Measurements from ENCODE around the gene BID.

GRCh38 chr22:17797721-17798559 lies 23.7 kb upstream of the BID start:
- TF ChIP-seq, protein P1, sequence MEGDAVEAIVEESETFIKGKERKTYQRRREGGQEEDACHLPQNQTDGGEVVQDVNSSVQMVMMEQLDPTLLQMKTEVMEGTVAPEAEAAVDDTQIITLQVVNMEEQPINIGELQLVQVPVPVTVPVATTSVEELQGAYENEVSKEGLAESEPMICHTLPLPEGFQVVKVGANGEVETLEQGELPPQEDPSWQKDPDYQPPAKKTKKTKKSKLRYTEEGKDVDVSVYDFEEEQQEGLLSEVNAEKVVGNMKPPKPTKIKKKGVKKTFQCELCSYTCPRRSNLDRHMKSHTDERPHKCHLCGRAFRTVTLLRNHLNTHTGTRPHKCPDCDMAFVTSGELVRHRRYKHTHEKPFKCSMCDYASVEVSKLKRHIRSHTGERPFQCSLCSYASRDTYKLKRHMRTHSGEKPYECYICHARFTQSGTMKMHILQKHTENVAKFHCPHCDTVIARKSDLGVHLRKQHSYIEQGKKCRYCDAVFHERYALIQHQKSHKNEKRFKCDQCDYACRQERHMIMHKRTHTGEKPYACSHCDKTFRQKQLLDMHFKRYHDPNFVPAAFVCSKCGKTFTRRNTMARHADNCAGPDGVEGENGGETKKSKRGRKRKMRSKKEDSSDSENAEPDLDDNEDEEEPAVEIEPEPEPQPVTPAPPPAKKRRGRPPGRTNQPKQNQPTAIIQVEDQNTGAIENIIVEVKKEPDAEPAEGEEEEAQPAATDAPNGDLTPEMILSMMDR (IDR thresholded peaks at IDR 0.05; ENCODE audit: insufficient read depth, low read depth, low read length) = no peak
- TF ChIP-seq EZH2 (IDR thresholded peaks at IDR 0.05; ENCODE audit: insufficient read depth, low read length) = no peak
